T-helper 22 cell (primary cell): ENCODE data around the gene KRT26.
"Not testable (repeated sequence)": the region's sequence is repeated elsewhere in the genome, so short reads cannot be mapped to it uniquely, and the experiment has no call there.

Source experiments
- DNase-seq: peaks from one replicate; pipeline ENCODE4 v3.0.0-alpha.2; 2020; ENCODE audit warnings: low read depth

The KRT26 gene

DNA sequence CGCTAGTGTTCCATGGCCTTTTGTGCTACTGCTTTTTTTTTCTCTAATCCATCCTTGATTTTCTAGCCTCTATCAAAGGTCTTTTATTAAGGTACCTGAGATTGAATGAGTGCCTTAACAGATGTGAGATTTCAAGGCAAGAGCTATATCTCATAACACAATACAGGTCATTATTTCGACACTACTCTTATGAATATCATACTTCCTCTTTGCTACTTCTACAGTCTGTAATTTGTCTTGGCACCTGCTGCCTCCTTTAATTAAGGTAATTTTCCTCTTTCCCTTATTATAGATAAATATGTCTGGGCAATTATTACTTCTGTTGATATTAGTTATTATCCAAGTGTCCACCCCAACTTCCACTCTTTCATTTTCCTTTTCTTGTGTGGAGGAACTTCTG, 22.5 kb upstream of the KRT26 start:
- DNase-seq = no peak

DNA sequence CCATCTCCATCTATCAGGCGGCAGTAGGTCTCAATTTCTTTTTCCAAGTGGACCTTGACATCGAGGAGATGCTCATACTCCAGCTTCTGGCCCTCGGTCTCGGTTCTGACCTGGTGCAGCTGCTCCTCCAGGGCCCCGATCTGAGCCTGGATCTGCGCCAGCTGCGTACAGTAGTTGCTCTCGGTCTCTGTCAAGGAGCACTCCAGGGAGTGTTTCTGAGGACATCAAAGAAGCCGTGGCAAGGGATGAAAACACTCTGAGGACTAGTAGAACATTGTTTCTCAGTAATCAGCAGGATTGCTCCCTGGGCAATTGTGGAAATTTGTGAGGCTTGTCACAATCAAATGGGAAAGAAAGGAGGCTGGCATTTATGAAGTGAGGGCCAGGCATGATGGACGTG, 21.8 kb upstream of the KRT26 start:
- no peak for DNase-seq

DNA sequence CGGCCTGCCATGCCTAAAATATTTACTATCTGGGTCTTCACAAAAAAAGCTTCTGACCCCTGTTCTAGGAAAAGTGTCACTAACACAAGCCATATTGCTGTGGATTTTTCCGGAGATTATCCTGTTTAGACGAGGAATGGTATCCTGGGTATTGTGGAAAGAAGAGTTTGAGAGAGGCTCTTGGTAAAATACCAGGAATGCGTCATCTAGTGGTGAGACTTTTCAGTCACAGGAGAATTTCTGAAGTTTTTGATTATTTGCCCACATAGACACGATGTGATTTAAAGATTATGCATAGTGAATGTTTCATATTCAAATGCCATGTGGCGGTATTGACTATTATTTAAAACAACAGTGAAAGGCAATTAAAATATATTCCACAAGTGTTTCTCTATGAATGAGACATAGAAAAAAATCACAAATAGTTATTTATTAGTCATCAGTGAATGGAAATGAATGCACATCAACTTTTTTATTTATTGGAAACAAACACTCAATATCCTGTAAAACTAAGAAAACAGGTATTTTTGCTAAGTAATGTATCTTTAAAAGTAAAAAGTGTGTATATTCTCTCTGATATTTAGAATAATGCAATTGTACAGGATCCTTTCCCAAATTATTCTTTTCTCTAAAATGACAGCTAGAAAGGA, 19.9 kb upstream of the KRT26 start:
- DNase-seq = no peak

DNA sequence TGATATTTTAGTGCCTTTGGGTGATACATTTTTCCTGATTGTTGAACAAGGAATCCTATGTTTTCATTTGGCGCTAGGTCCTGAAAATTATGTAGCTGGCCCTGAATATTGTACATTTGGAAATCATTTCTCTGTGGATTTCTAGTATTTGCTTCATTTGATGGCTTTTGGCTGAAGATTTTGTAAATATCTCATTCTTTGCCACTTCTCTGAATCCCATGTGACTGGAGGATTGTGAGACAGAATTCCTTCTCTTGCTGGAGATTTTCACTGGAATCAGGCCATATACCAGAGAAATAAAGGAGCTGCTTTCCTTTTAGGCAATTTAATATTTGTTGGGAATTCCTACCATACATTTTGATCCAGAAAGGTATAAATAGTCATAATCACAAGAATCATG, 19.1 kb upstream of the KRT26 start:
- no peak for DNase-seq

DNA sequence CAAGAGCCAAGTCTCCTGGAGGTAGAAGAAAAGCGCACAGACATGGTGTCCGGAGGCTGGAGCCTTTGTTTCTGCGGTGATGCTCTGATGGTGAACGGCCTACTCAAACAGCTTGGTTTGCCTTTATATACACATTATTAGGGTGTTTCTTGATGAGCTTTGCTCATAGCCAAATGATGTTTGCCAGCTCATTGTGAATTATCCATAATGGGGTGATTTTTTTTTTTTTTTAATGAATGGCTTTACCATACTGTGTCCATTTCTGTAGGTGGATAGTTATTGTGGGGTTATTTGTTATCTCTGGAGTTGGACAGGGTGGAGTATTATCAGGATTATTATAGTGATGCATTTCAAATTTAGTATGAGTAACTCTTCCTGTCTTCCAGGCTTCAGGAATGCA, 10.4 kb upstream of the KRT26 start, which contains the start of gene KRT27:
Gene KRT27 (minus strand): TSS at position 101 of the 400 bp plus-strand sequence. CDS start 57 bp downstream, at position 44.
- DNase-seq = no peak

DNA sequence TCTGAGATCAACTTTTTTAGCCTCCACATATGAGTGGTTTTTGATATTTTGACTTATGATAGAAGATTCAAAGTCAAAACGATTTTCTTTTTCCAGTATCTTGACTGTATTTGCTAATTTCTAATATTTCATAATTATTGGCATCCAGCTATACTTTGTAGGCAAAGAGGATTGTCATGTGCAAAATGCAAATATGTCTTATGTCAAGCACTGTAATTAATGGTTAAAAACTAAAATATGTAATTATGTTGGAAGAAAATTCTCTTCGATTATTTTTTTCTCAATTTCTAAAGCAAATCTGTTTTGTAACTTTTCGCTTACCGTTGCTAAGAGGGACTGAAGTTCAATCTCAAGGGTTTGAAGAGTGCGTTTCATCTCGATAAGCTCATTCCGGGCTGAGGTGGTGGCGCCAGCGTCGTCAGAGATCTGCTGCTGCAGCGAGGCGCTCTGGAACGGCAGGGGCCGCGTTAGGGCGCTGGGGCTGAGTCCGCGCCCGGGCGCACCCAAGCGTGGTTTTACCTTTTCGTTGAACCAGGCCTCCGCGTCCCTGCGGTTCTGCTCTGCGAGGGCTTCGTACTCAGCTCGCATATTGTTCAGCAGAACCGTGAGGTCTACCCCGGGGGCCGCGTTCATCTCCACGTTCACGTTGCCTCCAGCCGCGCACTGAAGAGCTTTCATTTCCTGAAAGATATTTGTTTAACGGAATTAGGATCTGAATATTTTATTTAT, 7.3 kb upstream of the KRT26 start:
- DNase-seq = no peak

DNA sequence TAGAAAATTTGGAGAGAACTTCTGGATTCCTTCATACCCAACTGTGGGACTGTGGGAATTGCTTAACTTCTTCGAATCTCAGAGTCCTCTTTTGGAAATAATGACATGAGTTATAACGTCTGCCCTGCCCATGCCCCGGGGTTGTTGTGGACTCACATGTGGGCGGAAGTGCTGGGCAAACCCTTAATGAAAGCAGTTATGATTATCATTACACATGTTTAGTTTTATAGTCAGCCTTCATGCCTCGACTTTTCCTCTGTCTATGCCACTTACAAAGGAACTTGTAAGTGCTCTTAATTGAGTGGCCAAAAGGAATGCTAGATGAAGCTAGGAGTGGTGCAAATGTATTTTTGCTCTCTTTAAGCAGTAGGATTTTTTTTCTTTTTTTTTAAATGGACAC, 6.5 kb upstream of the KRT26 start:
- no peak for DNase-seq

DNA sequence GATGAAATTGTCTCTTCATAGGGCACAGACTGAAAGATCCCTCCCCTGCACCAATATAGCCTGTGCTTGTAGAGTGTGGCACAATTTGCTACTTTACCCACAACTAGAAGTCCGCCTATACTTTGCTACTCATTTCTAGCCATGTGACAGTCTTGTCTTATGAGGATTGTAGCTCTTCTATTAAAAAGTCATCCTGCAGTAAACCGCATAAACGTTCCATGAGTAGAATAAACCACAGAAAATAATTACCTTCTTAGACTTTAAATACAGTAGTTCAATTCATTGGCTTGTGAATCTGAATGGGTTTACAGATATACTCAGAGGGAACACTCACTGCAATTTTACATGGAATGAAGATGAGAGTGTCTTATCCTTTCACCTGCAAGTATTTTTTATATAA, 6.0 kb upstream of the KRT26 start:
- DNase-seq = no peak

DNA sequence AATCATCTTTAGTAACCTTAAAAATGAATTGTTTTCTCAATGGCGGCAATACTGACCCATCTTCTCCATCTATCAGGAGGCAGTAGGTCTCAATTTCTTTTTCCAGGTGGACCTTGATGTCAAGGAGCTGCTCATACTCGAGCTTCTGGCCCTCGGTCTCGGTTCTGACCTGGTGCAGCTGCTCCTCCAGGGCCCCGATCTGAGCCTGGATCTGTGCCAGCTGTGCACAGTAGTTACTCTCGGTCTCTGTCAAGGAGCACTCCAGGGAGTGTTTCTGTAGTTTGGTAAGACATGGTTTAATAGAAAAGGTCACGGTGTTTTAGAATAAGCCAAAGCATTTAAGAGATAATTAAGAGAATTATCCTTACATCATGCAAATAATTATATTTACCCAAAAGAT, 5.5 kb upstream of the KRT26 start:
- DNase-seq = no peak

DNA sequence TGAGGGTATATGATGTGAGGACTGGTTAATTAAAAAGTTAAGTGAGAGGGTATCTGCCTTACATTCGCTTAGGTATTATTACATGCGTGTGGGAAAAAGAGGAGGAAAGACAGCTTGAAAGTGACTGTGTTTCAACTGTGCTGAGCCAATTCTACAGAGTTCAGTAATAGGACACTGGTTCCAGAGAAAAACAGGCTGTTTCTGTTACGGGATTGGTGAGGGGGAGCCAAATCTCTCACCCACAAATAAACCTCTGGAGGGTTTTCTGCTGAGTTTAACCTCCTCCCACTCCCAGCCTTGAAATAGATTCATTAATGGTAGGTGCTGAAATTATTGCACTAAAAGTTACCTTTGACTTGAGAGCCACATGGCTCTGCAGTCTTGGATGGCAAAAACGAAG, 3.9 kb upstream of the KRT26 start:
- no peak for DNase-seq

DNA sequence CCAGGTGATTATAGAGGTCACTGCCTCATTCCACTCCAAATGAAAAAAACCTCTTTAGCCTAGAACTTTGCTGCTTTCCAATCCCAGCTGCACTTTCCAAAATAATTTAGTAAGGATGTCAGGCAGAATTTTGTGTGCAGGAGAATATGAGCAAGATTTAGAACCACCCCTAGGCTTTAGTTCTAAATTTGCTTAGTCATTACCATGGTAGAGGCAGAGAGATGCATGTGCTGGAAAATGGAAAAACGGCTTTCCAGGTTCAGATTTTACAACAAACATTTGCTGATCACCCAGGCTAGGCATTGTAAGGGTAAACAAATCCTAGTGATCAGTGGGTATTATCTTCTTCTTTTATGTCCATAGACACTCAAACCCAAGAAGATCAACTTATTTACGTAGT, 6.3 kb downstream of the KRT26 start:
- DNase-seq = no peak

DNA sequence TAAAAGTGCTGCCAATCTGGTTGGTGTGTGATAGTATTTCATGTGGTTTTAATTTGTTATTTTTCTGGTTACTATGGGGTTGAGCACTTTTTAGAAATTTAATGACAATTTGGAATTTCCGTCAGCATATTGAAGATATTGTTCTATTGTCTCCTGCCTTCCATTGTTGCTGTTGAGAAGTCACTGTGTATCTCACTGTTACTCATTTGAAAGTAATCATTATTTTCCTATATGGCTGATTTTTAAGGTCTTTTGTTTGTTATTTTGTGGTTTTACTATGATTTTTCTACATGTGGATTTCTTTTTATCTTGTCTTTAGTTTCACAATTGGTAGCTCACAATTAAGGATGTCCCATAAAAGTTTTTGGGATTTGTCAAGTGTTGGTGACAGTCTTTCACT, 8.2 kb downstream of the KRT26 start:
- DNase-seq = no peak

DNA sequence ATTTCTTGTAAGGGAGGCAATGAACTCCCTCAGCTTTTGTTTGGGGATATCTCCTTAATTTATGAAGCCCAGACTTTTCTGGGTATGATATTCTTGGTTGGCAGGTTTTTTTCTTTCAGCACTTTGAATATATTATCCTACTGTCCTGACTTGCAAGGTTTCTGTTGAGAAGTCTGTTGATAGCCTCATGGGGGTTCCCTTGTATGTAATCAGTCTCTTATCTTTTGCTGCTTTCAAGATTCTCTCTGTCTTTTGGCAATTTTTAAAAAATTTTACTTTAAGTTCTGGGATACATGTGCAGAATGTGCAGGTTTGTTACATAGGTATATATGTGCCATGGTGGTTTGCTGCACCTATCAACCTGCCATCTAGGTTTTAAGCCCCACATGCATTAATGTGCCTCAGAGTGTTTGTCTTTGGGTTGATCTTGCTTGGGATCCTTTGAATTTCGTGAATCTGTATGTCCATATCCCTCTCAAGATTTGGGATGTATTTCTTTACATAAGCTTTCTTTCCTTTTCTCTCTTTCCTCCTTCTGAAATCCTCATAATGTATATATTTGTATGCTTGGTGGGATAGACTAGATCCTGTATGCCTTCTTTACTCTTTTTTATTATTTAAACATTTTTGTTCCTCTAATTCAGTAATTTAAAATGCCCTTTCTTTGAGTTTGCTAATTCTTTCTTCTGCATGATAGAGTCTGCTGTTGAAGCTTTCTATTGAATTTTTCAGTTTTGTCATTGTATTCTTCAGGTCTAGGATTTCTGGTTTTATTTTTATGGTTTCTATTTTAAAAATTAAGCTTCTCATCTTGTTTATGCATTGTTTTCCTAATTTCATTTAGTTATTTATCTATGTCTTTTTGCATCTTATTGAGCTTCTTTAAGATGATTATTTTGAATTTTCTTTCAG, 11.6 kb downstream of the KRT26 start:
- DNase-seq = no peak

DNA sequence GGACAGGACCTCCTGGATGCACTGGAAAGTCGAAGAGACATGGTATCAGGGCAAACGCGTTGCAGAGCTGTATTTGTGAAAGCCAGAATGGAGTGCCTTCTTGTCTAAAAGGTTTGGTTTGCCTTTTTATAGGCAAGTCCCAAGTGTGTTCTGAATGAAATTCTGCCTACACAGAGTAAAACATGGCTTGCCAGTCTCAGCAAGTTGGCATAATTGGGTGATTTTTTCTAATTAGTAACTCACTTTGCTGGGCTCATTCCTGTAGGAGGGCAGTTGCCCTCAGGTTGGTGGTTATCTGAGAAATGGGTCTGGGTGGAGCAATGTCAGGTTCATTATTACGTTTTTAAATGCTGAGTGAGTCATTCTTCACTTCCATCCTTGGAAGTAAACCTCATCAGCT, 16.8 kb downstream of the KRT26 start, which contains the start of gene KRT25:
Gene KRT25 (minus strand): TSS at position 101 of the 400 bp plus-strand sequence. CDS start 60 bp downstream, at position 41.
- DNase-seq = no peak

DNA sequence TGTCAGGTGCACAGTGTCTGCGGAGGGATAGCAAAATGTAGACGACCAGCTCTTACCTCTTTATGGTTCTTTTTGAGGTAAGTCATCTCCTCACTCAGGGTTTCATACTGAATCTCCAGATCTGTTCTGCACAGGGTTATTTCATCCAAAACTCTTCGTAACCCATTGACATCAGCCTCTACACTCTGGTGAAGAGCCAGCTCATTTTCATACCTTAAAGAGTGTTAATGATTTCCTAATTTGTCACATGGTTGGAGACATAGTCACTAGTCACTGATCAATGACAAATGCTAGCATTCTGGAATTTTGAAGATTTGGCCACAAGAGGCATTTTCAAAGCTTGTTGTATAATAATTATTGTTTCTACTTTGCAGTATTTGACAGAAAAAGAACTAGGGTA, 18.2 kb downstream of the KRT26 start:
- DNase-seq = no peak

DNA sequence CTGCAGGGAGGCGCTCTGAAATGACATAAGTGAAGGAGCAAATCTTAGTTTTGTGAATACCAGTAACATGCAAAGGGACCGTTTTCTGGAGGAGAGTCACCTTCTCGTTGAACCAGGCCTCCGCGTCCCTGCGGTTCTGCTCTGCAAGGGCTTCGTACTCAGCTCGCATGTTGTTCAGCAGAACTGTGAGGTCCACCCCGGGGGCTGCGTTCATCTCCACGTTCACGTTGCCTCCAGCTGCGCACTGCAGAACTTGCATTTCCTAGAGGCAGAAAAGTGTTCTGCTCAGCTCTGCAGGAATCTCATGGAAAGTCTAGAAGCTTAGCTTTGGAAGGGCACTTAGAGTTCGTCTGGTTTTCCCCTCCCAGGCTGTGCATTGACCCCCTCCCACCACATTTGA, 20.9 kb downstream of the KRT26 start:
- no peak for DNase-seq

DNA sequence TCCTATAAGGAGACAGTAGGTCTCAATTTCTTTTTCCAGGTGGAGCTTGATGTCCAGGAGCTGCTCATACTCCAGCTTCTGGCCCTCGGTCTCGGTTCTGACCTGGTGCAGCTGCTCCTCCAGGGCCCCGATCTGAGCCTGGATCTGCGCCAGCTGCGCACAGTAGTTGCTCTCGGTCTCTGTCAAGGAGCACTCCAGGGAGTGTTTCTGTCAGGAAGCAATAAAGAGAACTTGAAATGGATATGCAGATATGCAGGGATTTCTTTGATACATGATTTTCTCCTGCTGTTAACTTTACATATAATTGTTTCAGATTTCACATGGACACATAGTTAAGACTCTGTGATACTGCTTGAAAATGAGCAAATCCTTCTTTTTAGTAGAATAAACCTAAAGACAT, 21.6 kb downstream of the KRT26 start:
- no peak for DNase-seq

DNA sequence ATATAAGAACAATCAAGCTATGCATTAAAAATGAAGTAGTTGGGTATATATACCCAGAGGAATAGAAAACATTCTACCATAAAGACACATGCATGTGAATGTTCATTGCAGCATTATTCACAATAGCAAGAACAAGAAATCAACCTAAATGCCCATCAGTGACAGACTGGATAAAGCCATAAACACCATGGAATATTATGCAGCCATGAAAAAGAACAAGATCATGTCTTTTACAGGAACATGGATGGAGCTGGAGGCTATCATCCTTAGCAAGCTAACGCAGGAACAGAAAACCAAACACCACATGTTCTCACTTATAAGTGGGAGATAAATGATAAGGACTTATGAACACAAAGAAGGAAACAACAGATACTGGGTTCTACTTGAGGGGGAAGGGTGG, 23.3 kb downstream of the KRT26 start:
- not testable (repeated sequence) for DNase-seq

DNA sequence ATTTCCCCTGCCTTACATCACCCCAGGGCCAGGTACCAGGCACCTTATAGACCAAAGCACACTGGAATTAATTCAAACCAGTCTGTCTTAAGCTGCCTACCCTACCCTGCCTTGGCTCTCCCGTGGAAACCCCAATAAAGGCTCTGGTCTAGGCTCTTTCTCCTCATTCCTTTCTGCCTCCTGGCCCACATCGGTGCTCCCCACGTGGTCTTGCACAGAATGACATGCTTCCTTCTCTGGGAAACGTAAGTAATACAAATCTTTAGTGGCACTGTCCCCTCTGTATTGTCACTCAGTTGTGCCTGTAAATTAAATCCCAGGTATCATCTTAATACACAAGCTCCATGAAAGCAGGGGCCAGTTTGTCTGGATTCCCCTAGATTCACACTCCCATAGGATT, 33.4 kb downstream of the KRT26 start:
- no peak for DNase-seq

DNA sequence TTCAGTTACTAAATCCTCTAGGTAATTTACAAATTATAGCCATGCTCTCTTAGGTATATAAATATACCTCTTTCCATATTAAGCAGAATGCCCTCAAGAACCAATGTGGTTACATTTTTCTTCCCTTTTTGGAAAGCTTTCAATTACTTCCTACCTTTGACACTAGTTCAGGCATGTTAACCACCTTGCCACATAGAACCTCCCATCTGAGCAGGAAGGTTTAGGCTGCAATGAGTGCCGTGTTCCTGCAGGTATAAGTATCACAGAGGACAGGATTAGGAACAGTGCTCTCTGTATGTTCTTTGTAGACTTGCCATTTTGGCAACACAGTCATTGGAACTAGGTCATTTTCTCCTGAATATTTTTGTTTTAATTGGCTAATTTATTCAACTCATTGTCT, 37.0 kb downstream of the KRT26 start:
- DNase-seq = no peak

DNA sequence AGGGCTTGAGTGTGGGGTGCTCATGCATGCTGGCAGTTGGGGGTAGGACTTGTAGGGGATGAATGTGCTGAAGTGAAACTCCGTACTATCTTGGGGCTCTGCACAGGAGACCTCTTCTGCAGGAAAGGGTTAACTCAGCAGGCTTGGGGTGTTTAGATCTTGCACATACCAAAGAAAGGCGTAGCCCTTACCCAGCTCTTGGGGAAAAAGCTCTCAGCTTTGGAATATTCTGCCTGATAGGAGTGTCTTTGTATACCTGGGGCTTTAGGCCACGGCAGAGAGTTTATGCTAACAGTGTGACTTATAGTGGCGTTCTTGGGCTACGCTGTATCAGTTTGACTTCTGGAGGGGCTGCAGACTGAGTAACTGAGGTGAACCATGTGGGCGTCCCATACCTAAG, 38.0 kb downstream of the KRT26 start:
- no peak for DNase-seq

DNA sequence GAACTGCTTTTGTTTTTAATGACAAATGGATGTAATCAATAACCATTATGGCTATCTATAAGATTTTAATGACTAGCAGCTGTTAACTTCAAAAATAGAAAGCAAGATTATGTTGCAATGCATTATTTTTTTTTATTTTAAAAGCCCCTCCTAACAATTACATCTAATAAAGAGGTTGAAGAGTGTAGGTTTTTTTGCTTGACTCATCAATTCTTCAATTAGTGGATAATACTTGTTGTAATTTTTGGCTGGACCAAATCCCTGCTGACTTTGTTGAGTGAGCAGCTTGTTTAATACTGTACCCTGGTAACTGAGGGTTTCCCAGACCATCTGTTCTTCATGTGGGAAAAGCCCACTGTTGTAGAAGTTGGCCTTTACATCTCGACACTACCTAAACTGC, 41.0 kb downstream of the KRT26 start:
- DNase-seq = no peak
